GM10248 (cell line): ENCODE measurements around the gene WDFY1.

Experiments
- CTCF ChIA-PET: fragments of 300-600 bp; sonication (Branson Sonifier 250); formaldehyde crosslinking; extraction: SDS; loops from one replicate; lab custom pipeline; 2021; ENCODE audit warnings: antibody characterized with exemption; lab: Yijun Ruan, JAX
- POLR2A ChIA-PET: fragments of 350-650 bp; sonication (Branson Sonifier 250); formaldehyde crosslinking; extraction: SDS; loops from one replicate; lab custom pipeline; 2020; ENCODE audit warnings: antibody characterized with exemption; lab: Yijun Ruan, JAX
- DNase-seq: peaks from one replicate; pipeline ENCODE4 v3.0.0; 2012; ENCODE audit errors: extremely low spot score
- TF ChIP-seq, protein P1 (sequence below): IDR thresholded peaks from 2 replicates; pipeline ENCODE4 v1.5.1; 2012; ENCODE audit warnings: mild to moderate bottlenecking, low read depth; ENCODE audit errors: extremely low read depth, missing control alignments, control extremely low read depth

WDFY1 gene

DNA sequence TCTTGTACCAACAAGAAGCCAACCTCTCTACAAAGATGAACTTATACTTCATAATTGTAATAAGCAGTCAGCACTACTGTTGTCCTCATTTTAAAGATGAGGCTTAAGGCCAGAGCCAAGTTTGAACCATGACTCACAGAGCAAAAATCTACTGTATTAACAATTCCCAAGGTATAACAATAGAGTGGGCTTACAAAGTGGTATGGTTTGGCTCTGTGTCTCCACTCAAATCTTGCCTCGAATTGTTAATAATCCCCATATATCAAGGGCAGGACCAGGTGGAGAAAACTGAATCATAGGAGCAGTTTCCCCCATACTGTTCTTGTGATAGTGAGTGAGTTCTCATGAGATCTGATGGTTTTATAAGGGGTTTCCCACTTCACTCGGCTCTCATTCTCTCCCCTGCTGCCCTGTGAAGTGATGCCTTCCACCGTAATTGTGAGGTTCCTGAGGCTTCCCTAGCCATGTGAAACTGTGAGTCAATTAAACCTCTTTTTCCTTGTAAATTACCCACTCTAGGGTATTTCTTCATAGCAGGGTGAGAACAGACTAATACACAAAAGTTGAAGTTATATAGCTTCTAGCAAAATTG, 31.6 kb upstream of the WDFY1 start:
- POLR2A ChIA-PET, result no interaction called here
- TF ChIP-seq, protein P1, sequence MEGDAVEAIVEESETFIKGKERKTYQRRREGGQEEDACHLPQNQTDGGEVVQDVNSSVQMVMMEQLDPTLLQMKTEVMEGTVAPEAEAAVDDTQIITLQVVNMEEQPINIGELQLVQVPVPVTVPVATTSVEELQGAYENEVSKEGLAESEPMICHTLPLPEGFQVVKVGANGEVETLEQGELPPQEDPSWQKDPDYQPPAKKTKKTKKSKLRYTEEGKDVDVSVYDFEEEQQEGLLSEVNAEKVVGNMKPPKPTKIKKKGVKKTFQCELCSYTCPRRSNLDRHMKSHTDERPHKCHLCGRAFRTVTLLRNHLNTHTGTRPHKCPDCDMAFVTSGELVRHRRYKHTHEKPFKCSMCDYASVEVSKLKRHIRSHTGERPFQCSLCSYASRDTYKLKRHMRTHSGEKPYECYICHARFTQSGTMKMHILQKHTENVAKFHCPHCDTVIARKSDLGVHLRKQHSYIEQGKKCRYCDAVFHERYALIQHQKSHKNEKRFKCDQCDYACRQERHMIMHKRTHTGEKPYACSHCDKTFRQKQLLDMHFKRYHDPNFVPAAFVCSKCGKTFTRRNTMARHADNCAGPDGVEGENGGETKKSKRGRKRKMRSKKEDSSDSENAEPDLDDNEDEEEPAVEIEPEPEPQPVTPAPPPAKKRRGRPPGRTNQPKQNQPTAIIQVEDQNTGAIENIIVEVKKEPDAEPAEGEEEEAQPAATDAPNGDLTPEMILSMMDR, result no peak
- DNase-seq, result no peak
- CTCF ChIA-PET, result interaction anchor here (1.3 to 6.3 kb wide), 3 partner anchors 6 to 308 kb away, joined by 5 to 64 read pairs (median 46); no protein-coding TSS in a partner anchor

DNA sequence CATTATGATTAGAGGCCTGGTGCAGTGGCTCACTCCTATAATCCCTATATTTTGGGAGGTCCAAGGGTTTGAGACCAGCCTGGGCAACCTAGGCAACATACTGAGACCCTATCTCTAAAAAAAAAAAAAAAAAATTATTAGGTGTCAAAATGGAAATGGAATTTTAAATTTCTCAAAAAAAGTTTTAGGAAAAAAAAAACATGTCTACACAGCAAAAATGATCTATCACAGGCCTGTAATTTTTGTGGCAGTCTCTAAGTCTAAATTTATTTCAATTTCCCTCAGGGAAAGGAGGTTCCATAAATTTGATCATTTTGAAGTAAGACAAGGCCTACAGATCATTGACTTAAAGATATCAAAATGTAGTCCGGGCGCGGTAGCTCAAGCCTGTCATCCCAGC, 28.5 kb upstream of the WDFY1 start:
- CTCF ChIA-PET, result interaction anchor here (1.7 to 8.4 kb wide), 3 partner anchors 17 to 312 kb away, joined by 6 to 176 read pairs (median 136); no protein-coding TSS in a partner anchor

DNA sequence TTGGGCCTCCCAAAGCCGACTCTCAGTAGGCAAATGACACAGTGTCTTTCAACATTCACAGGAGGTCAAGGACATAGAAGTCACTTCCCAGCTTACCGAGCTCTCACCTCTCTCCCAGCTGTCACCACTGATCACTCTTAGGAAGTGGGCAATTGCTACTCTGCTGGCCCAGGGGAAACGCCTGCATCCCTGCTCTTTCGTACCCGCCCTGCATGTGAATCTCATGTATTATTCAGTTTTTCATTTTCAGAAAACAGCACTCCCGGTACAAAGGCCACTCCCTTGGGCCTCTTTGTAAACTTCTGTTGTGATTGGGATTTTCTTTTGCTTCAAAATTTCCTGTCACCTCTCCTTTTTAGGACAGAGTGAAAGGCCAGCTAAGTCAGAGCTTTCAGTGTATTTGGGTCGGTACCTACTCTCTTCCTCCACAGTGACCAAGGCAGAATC, 27.5 kb upstream of the WDFY1 start:
- ChIA-PET POLR2A (no interaction called here), CTCF (interaction anchor here (4.2 to 8.4 kb wide), 5 partner anchors 7 to 313 kb away, joined by 33 to 176 read pairs (median 71); partner anchors contain the start of gene MRPL44)
- DNase-seq, result no peak
- TF ChIP-seq, protein P1, result no peak

More for the DNA sequence above, 28.5 kb upstream of the WDFY1 start:
- TF ChIP-seq, protein P1, result no peak
- no peak for DNase-seq
- POLR2A ChIA-PET, result no interaction called here

DNA sequence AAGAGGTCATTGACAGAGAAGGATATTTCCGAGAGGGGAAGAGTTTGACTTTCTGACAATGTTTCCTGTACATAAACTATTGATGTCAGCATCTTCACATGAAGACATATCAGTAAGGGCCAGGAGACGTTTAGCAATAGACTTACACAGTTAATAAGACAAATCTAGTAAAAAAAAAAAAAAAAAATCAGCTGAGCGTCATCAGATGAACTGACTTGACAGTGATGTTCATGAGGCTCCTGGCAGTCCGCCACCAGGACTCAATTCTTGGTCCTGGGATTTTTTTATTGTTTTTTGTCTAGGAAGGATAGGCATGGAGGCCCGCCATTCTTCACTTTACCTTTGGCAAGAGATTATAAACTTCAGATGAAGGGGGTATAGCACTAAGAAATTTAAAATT, 26.6 kb upstream of the WDFY1 start:
- no peak for DNase-seq
- POLR2A ChIA-PET, result no interaction called here
- CTCF ChIA-PET, result interaction anchor here (0.8 to 8.4 kb wide), 16 partner anchors 8 to 1000 kb away, joined by 3 to 176 read pairs (median 8); partner anchors contain the start of gene MRPL44
- TF ChIP-seq, protein P1, result no peak

DNA sequence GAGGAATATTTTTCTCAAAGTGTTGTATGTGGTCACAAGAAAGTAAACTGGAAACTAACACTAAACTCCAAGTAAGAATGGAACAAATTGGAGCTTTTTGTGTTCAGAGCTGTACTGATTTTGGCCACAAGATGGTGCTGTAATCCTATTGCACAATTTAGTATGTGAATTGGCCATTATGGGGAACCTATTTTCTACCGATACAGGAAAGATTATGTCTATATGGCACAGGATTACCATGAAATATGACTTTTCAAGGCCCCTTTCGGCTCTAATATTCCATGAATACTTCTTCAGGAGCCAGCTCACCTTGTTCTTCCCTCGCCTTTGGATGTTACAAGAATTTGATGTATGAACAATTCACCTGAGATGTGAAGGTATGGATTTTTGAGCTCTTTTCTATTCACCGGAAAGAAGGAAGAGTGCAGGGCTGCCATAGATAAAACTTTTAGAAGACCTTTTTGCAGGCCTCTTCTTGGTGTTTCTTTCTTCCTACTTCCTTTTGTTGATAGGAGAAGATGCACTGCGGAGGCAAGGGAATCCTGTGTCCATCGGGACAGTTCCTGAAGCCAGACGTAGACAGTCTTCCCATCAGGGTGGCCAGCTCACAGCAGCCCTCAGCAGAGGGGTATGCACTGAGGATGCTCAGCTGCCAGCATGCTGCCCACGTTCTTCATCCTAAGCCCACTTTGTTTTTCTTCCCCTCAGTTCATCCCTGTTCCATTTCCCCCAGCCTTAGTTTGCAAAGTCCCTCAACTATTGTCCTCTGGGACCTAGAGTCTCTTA, 25.4 kb upstream of the WDFY1 start:
- DNase-seq, result peak; percentile 39
- ChIA-PET POLR2A (no interaction called here), CTCF (interaction anchor here (0.6 to 8.4 kb wide), 45 partner anchors 10 to 999 kb away, joined by 3 to 176 read pairs (median 4); partner anchors contain the start of genes MRPL44 and WDFY1)
- TF ChIP-seq, protein P1, result peak; percentile 75

DNA sequence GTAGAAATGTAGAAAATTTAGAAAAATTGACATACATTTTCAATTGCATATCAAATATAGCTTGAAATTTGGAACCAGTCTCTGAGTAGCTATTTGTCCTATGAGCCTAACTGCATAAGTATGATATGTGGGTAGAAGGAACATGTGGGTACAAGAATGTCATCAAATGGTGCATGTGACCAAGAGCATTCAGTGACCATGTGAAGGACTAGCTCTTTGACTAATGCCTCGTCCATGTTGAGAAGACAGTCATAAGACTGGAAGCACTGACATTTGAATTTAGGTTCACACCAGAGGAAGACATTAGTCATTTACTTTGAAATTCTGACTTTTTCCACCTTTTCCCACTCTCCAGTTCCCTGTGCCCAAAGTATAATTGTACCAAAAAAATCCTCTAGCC, 24.7 kb upstream of the WDFY1 start:
- ChIA-PET CTCF (interaction anchor here (0.6 to 8.4 kb wide), 41 partner anchors 9 to 998 kb away, joined by 3 to 176 read pairs (median 5); partner anchors contain the start of genes MRPL44 and WDFY1), POLR2A (no interaction called here)
- TF ChIP-seq, protein P1, result no peak
- no peak for DNase-seq
